HepG2 (cell line): ENCODE results near the gene STK40. TPM values are rescaled to one million over a fixed set of nuclear protein-coding genes. Genes with fewer than 3 reads are reported as not detected.

Source experiments
- FOXK2 ChIP-seq: fragments of 450-650 bp; IDR thresholded peaks from 2 replicates; pipeline ENCODE4 v1.6.1; 2016
- HCFC1 ChIP-seq: fragments of 150-350 bp; IDR thresholded peaks from 2 replicates; pipeline ENCODE4 v1.6.1; 2014; ENCODE audit warnings: low read depth, low read length
- NONO ChIP-seq, 2 experiments: fragments of 450-650 bp in 1 of 2; sonication (generic) in 1 of 2; formaldehyde crosslinking in 1 of 2; IDR thresholded peaks in 1 of 2; conservative IDR thresholded peaks in 1 of 2; 2 replicates each; pipeline versions ENCODE4 v1.6.1 to v1.8.0; 2017 to 2022; ENCODE audit warnings: mild to moderate bottlenecking in 1 of 2, missing genetic modification reagents in 1 of 2, moderate library complexity in 1 of 2
- SETDB1 ChIP-seq: sonication (generic); formaldehyde crosslinking; IDR thresholded peaks from 2 replicates; pipeline ENCODE4 v1.5.1; 2020; ENCODE audit warnings: missing genetic modification reagents, mild to moderate bottlenecking, borderline replicate concordance
- TEAD3 ChIP-seq: optimal IDR thresholded peaks from 2 replicates; pipeline ENCODE3; 2016; ENCODE audit warnings: borderline replicate concordance
- USF2 ChIP-seq, 2 experiments: sonication (generic) in 1 of 2; formaldehyde crosslinking in 1 of 2; IDR thresholded peaks; 2 replicates each; pipeline versions ENCODE4 v1.5.1 to v1.6.1; 2011 to 2020; ENCODE audit warnings: borderline replicate concordance in 1 of 2, low read depth in 1 of 2, low read length in 1 of 2, mild to moderate bottlenecking in 1 of 2, missing genetic modification reagents in 1 of 2, moderate library complexity in 1 of 2
- ZHX2 ChIP-seq, 2 experiments: sonication (generic) in 1 of 2; formaldehyde crosslinking in 1 of 2; IDR thresholded peaks; 2 replicates each; pipeline versions ENCODE4 v1.6.1 to v1.9.0; 2014 to 2022; ENCODE audit warnings: antibody characterized with exemption in 1 of 2, borderline replicate concordance in 1 of 2, inconsistent platforms in 1 of 2, low read depth in 1 of 2, missing genetic modification reagents in 1 of 2
- ZNF264 ChIP-seq: sonication (generic); formaldehyde crosslinking; IDR thresholded peaks from 2 replicates; pipeline ENCODE4 v1.4.0; 2020; ENCODE audit warnings: missing genetic modification reagents
- ZNF766 ChIP-seq: sonication (generic); formaldehyde crosslinking; IDR thresholded peaks from 2 replicates; pipeline ENCODE4 v1.5.0; 2020; ENCODE audit warnings: missing genetic modification reagents, borderline replicate concordance
- ZSCAN25 ChIP-seq: sonication (generic); formaldehyde crosslinking; IDR thresholded peaks from 2 replicates; pipeline ENCODE4 v1.8.0; 2022; ENCODE audit warnings: mild to moderate bottlenecking, missing genetic modification reagents
- polyA plus RNA-seq, 8 experiments: library from polyadenylated mRNA; depleted of rRNA in 3 of 8; stranded (reverse) in 7 of 8; unstranded in 1 of 8; fragments of >200 nt; fragmentation: Illumina TruSeq in 4 of 8; extraction: Trizol in 4 of 8; gene quantifications; 2 replicates each; pipeline versions ENCODE4 v1.2.1 to v1.2.3, GENCODE V29; 2011 to 2016; ENCODE audit warnings: low read depth in 4 of 8, missing spikeins in 1 of 8, mixed read lengths in 1 of 8; ENCODE audit not compliant: insufficient read depth in 1 of 8
- total RNA-seq, 5 experiments: library from RNA; depleted of rRNA; stranded (reverse); fragments of >200 nt; fragmentation: Illumina TruSeq; extraction: Trizol; gene quantifications; 2 replicates each; pipeline ENCODE4 v1.2.3, GENCODE V29; 2016; ENCODE audit warnings: low read depth in 1 of 5
- TF ChIP-seq, protein P1 (sequence below): sonication (generic); formaldehyde crosslinking; conservative IDR thresholded peaks from 2 replicates; pipeline ENCODE4 v1.4.0; 2020; ENCODE audit warnings: mild to moderate bottlenecking, missing genetic modification reagents, moderate library complexity
- TF ChIP-seq, protein P2 (sequence below): sonication (generic); formaldehyde crosslinking; IDR thresholded peaks from 2 replicates; pipeline ENCODE4 v1.5.0; 2020; ENCODE audit warnings: mild to moderate bottlenecking, missing genetic modification reagents

Gene STK40
- total and polyA plus RNA-seq, 2 of the 13 experiments (the other 11 are each of a cell fraction or from before 2014, with no cell fraction given): 33.8 to 35.1 TPM

- TF ChIP-seq, protein P1, sequence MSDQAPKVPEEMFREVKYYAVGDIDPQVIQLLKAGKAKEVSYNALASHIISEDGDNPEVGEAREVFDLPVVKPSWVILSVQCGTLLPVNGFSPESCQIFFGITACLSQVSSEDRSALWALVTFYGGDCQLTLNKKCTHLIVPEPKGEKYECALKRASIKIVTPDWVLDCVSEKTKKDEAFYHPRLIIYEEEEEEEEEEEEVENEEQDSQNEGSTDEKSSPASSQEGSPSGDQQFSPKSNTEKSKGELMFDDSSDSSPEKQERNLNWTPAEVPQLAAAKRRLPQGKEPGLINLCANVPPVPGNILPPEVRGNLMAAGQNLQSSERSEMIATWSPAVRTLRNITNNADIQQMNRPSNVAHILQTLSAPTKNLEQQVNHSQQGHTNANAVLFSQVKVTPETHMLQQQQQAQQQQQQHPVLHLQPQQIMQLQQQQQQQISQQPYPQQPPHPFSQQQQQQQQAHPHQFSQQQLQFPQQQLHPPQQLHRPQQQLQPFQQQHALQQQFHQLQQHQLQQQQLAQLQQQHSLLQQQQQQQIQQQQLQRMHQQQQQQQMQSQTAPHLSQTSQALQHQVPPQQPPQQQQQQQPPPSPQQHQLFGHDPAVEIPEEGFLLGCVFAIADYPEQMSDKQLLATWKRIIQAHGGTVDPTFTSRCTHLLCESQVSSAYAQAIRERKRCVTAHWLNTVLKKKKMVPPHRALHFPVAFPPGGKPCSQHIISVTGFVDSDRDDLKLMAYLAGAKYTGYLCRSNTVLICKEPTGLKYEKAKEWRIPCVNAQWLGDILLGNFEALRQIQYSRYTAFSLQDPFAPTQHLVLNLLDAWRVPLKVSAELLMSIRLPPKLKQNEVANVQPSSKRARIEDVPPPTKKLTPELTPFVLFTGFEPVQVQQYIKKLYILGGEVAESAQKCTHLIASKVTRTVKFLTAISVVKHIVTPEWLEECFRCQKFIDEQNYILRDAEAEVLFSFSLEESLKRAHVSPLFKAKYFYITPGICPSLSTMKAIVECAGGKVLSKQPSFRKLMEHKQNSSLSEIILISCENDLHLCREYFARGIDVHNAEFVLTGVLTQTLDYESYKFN: 0 out of 2 replicates have a peak, but pooled peaks have one; percentile 63
- TF ChIP-seq, protein P2, sequence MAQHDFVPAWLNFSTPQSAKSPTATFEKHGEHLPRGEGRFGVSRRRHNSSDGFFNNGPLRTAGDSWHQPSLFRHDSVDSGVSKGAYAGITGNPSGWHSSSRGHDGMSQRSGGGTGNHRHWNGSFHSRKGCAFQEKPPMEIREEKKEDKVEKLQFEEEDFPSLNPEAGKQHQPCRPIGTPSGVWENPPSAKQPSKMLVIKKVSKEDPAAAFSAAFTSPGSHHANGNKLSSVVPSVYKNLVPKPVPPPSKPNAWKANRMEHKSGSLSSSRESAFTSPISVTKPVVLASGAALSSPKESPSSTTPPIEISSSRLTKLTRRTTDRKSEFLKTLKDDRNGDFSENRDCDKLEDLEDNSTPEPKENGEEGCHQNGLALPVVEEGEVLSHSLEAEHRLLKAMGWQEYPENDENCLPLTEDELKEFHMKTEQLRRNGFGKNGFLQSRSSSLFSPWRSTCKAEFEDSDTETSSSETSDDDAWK (CRISPR knock-in tag): no peak
- TF ChIP-seq ZNF264 (CRISPR knock-in tag) (peak; percentile 25; the same call in 1 of the 2 replicates), SETDB1 (CRISPR knock-in tag) (no peak), USF2 (IDR thresholded peaks at IDR 0.05; ENCODE audit: low read depth, low read length) (no peak), USF2 (CRISPR knock-in tag; IDR thresholded peaks at IDR 0.05; ENCODE audit: borderline replicate concordance) (no peak), TEAD3 (CRISPR knock-in tag) (no peak), FOXK2 (no peak), ZSCAN25 (CRISPR knock-in tag) (peak; percentile 71; the same call in 1 of the 2 replicates), ZNF766 (CRISPR knock-in tag) (no peak), NONO (IDR thresholded peaks at IDR 0.05) (no peak), NONO (CRISPR knock-in tag; conservative IDR thresholded peaks at IDR 0.05) (peak; percentile 35; the same call in 1 of the 2 replicates), HCFC1 (peak; percentile 84), ZHX2 (IDR thresholded peaks at IDR 0.05; ENCODE audit: low read depth) (peak; percentile 88), ZHX2 (CRISPR knock-in tag; IDR thresholded peaks at IDR 0.05; ENCODE audit: borderline replicate concordance) (no peak)
These were observed at the start of gene STK40 (continued) for GRCh38 chr1:36385410-36386264.
